ENCODE measurements around the gene MTURN.

Gene MTURN

GRCh38 chr7:30167901-30168300 is 33.1 kb downstream of the MTURN start:
- Histone ChIP-seq H3K27me3 (ENCODE audit: control insufficient read depth in 5 of 5, insufficient read depth in 4 of 5, low read length in 5 of 5) (no peaks in the 10 kb centered on the region), H3K9me3 (ENCODE audit: control insufficient read depth in 5 of 5, low read length in 5 of 5) (no peaks in the 10 kb centered on the region), H3K9ac (ENCODE audit: low read length in 5 of 5) (peak overlapping the region in 1 of 5 donors; percentile 22), H3K4me1 (ENCODE audit: control insufficient read depth in 5 of 5, insufficient read depth in 5 of 5, low read length in 5 of 5) (peaks cover 10 to 78% (median 47%) of the 10 kb centered on the region in 5 donors), H3K4me3 (ENCODE audit: low read depth in 1 of 5, low read length in 5 of 5) (no peak overlapping the region), H3K36me3 (ENCODE audit: control insufficient read depth in 5 of 5, insufficient read depth in 5 of 5, low read length in 5 of 5) (peaks cover 4 to 22% (median 13%) of the 10 kb centered on the region in 5 donors), H3K27ac (ENCODE audit: low read depth, low read length) (no peak overlapping the region)

- Histone ChIP-seq H3K4me1 (ENCODE audit: control insufficient read depth in 5 of 5, insufficient read depth in 5 of 5, low read length in 5 of 5) (peaks cover 17 to 78% (median 47%) of the 10 kb centered on the region in 5 donors), H3K9ac (ENCODE audit: low read length in 5 of 5) (peak overlapping the region in 2 of 5 donors; percentile 31 to 36), H3K9me3 (ENCODE audit: control insufficient read depth in 5 of 5, low read length in 5 of 5) (no peaks in the 10 kb centered on the region), H3K27ac (ENCODE audit: low read depth, low read length) (peak overlapping the region; percentile 48), H3K4me3 (ENCODE audit: low read depth in 1 of 5, low read length in 5 of 5) (peak overlapping the region in 2 of 5 donors; percentile 2 to 3), H3K36me3 (ENCODE audit: control insufficient read depth in 5 of 5, insufficient read depth in 5 of 5, low read length in 5 of 5) (peaks cover 4 to 22% (median 13%) of the 10 kb centered on the region in 5 donors), H3K27me3 (ENCODE audit: control insufficient read depth in 5 of 5, insufficient read depth in 4 of 5, low read length in 5 of 5) (no peaks in the 10 kb centered on the region)
Observed at GRCh38 chr7:30168835-30169573, 34.2 kb downstream of the MTURN start.

GRCh38 chr7:30169579-30169978 is 34.8 kb downstream of the MTURN start:
- Histone ChIP-seq H3K36me3 (ENCODE audit: control insufficient read depth in 5 of 5, insufficient read depth in 5 of 5, low read length in 5 of 5) (peaks cover 4 to 22% (median 13%) of the 10 kb centered on the region in 5 donors), H3K9ac (ENCODE audit: low read length in 5 of 5) (peak overlapping the region in 2 of 5 donors; percentile 31 to 36), H3K27me3 (ENCODE audit: control insufficient read depth in 5 of 5, insufficient read depth in 4 of 5, low read length in 5 of 5) (no peaks in the 10 kb centered on the region), H3K27ac (ENCODE audit: low read depth, low read length) (peak overlapping the region; percentile 48), H3K4me1 (ENCODE audit: control insufficient read depth in 5 of 5, insufficient read depth in 5 of 5, low read length in 5 of 5) (peaks cover 17 to 76% (median 49%) of the 10 kb centered on the region in 5 donors), H3K9me3 (ENCODE audit: control insufficient read depth in 5 of 5, low read length in 5 of 5) (no peaks in the 10 kb centered on the region), H3K4me3 (ENCODE audit: low read depth in 1 of 5, low read length in 5 of 5) (no peak overlapping the region)

- Histone ChIP-seq H3K4me3 (ENCODE audit: low read depth in 1 of 5, low read length in 5 of 5) (no peak overlapping the region), H3K4me1 (ENCODE audit: control insufficient read depth in 5 of 5, insufficient read depth in 5 of 5, low read length in 5 of 5) (peaks cover 18 to 77% (median 50%) of the 10 kb centered on the region in 5 donors), H3K27me3 (ENCODE audit: control insufficient read depth in 5 of 5, insufficient read depth in 4 of 5, low read length in 5 of 5) (no peaks in the 10 kb centered on the region), H3K9ac (ENCODE audit: low read length in 5 of 5) (peak overlapping the region in 1 of 5 donors; percentile 36), H3K36me3 (ENCODE audit: control insufficient read depth in 5 of 5, insufficient read depth in 5 of 5, low read length in 5 of 5) (peaks cover 0 to 20% (median 13%) of the 10 kb centered on the region in 5 donors), H3K27ac (ENCODE audit: low read depth, low read length) (peak overlapping the region; percentile 87), H3K9me3 (ENCODE audit: control insufficient read depth in 5 of 5, low read length in 5 of 5) (no peaks in the 10 kb centered on the region)
Observed at GRCh38 chr7:30170476-30171205, 35.9 kb downstream of the MTURN start.

GRCh38 chr7:30171766-30172447 is 37.1 kb downstream of the MTURN start:
- Histone ChIP-seq H3K27ac (ENCODE audit: low read depth, low read length) (peak overlapping the region; percentile 87), H3K27me3 (ENCODE audit: control insufficient read depth in 5 of 5, insufficient read depth in 4 of 5, low read length in 5 of 5) (no peaks in the 10 kb centered on the region), H3K4me3 (ENCODE audit: low read depth in 1 of 5, low read length in 5 of 5) (no peak overlapping the region), H3K36me3 (ENCODE audit: control insufficient read depth in 5 of 5, insufficient read depth in 5 of 5, low read length in 5 of 5) (peaks cover 0 to 8% (median 5%) of the 10 kb centered on the region in 5 donors), H3K9ac (ENCODE audit: low read length in 5 of 5) (peak overlapping the region in 2 of 5 donors; percentile 0 to 41), H3K9me3 (ENCODE audit: control insufficient read depth in 5 of 5, low read length in 5 of 5) (no peaks in the 10 kb centered on the region), H3K4me1 (ENCODE audit: control insufficient read depth in 5 of 5, insufficient read depth in 5 of 5, low read length in 5 of 5) (peaks cover 15 to 85% (median 61%) of the 10 kb centered on the region in 5 donors)

GRCh38 chr7:30172451-30172850 is 37.7 kb downstream of the MTURN start:
- H3K9ac ChIP-seq (ENCODE audit: low read length in 5 of 5): peak overlapping the region in 4 of 5 donors; percentile 0 to 41 (median 20)
- H3K4me1 ChIP-seq (ENCODE audit: control insufficient read depth in 5 of 5, insufficient read depth in 5 of 5, low read length in 5 of 5): peaks cover 15 to 90% (median 64%) of the 10 kb centered on the region in 5 donors
- H3K9me3 ChIP-seq (ENCODE audit: control insufficient read depth in 5 of 5, low read length in 5 of 5): no peaks in the 10 kb centered on the region
- H3K36me3 ChIP-seq (ENCODE audit: control insufficient read depth in 5 of 5, insufficient read depth in 5 of 5, low read length in 5 of 5): peaks cover 0 to 5% (median 2%) of the 10 kb centered on the region in 5 donors
- no peaks in the 10 kb centered on the region for H3K27me3 ChIP-seq (ENCODE audit: control insufficient read depth in 5 of 5, insufficient read depth in 4 of 5, low read length in 5 of 5)
- no peak overlapping the region for H3K4me3 ChIP-seq (ENCODE audit: low read depth in 1 of 5, low read length in 5 of 5)
- H3K27ac ChIP-seq (ENCODE audit: low read depth, low read length): peak overlapping the region; percentile 87

- Histone ChIP-seq H3K9ac (ENCODE audit: low read length in 5 of 5) (peak overlapping the region in 3 of 5 donors; percentile 26 to 42 (median 31)), H3K27ac (ENCODE audit: low read depth, low read length) (peak overlapping the region; percentile 87), H3K4me3 (ENCODE audit: low read depth in 1 of 5, low read length in 5 of 5) (no peak overlapping the region), H3K9me3 (ENCODE audit: control insufficient read depth in 5 of 5, low read length in 5 of 5) (no peaks in the 10 kb centered on the region), H3K36me3 (ENCODE audit: control insufficient read depth in 5 of 5, insufficient read depth in 5 of 5, low read length in 5 of 5) (no peaks in the 10 kb centered on the region), H3K4me1 (ENCODE audit: control insufficient read depth in 5 of 5, insufficient read depth in 5 of 5, low read length in 5 of 5) (peaks cover 15 to 88% (median 66%) of the 10 kb centered on the region in 5 donors), H3K27me3 (ENCODE audit: control insufficient read depth in 5 of 5, insufficient read depth in 4 of 5, low read length in 5 of 5) (no peaks in the 10 kb centered on the region)
Observed at GRCh38 chr7:30173058-30173897, 38.5 kb downstream of the MTURN start.

GRCh38 chr7:30175180-30175579 is 40.4 kb downstream of the MTURN start:
- Histone ChIP-seq H3K36me3 (ENCODE audit: control insufficient read depth in 5 of 5, insufficient read depth in 5 of 5, low read length in 5 of 5) (no peaks in the 10 kb centered on the region), H3K4me1 (ENCODE audit: control insufficient read depth in 5 of 5, insufficient read depth in 5 of 5, low read length in 5 of 5) (peaks cover 16 to 78% (median 66%) of the 10 kb centered on the region in 5 donors), H3K27ac (ENCODE audit: low read depth, low read length) (no peak overlapping the region), H3K9me3 (ENCODE audit: control insufficient read depth in 5 of 5, low read length in 5 of 5) (no peaks in the 10 kb centered on the region), H3K9ac (ENCODE audit: low read length in 5 of 5) (no peak overlapping the region), H3K27me3 (ENCODE audit: control insufficient read depth in 5 of 5, insufficient read depth in 4 of 5, low read length in 5 of 5) (no peaks in the 10 kb centered on the region), H3K4me3 (ENCODE audit: low read depth in 1 of 5, low read length in 5 of 5) (no peak overlapping the region)

GRCh38 chr7:30175636-30176147 is 40.9 kb downstream of the MTURN start:
- Histone ChIP-seq H3K9ac (ENCODE audit: low read length in 5 of 5) (no peak overlapping the region), H3K9me3 (ENCODE audit: control insufficient read depth in 5 of 5, low read length in 5 of 5) (no peaks in the 10 kb centered on the region), H3K27ac (ENCODE audit: low read depth, low read length) (no peak overlapping the region), H3K27me3 (ENCODE audit: control insufficient read depth in 5 of 5, insufficient read depth in 4 of 5, low read length in 5 of 5) (no peaks in the 10 kb centered on the region), H3K4me3 (ENCODE audit: low read depth in 1 of 5, low read length in 5 of 5) (no peak overlapping the region), H3K4me1 (ENCODE audit: control insufficient read depth in 5 of 5, insufficient read depth in 5 of 5, low read length in 5 of 5) (peaks cover 16 to 74% (median 64%) of the 10 kb centered on the region in 5 donors), H3K36me3 (ENCODE audit: control insufficient read depth in 5 of 5, insufficient read depth in 5 of 5, low read length in 5 of 5) (no peaks in the 10 kb centered on the region)

All from subcutaneous abdominal adipose tissue (tissue), 5 donors.